NCI-H2227 (cell line): ENCODE data around the gene RPL36AL.
A peak's percentile ranks its signal among the peaks of the same experiment; 100 is the strongest.
"Not testable (repeated sequence)": the region's sequence is repeated elsewhere in the genome, so short reads cannot be mapped to it uniquely, and the experiment has no call there.

Source experiments
- DNase-seq: peaks from one replicate; lab custom pipeline; 2025; ENCODE audit not compliant: unreplicated experiment; lab: John Stamatoyannopoulos, UW

Gene RPL36AL

DNA sequence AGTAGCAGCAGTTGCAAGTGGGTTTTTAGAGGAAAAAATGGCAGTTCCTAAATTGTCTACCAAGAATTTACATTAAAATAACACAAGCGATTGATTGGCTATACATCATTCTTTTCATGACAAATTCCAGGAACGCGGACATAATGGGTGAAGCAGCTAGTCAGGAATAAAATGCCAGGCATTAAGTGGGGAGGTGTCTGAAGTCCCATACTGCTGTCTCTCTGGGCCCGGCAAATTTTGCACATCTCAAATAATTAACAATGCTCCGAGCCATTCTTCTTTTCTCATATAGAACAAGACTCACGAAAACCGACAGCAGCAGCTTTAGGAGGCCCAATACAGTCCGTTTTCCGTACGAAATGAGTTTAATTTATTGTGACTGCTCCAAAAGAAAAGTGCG is 696 bp downstream of the RPL36AL start:
- DNase-seq: no peak

DNA sequence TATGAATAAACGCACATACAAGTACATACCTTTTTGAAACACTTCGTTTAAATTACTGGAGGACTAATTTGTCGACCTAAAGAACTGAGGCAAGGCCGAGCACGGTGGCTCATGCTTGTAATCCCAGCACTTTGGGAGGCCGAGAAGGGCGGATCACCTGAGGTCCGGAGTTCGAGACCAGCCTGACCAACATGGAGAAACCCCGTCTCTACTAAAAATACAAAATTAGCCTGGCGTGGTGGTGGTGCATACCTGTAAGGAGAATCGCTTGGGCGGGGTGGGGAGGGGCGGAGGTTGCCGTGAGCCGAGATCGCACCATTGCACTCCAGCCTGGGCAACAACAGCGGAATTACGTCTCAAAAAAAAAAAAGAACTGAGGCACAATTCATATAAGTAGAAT is 1.2 kb downstream of the RPL36AL start:
- not testable (repeated sequence) for DNase-seq

DNA sequence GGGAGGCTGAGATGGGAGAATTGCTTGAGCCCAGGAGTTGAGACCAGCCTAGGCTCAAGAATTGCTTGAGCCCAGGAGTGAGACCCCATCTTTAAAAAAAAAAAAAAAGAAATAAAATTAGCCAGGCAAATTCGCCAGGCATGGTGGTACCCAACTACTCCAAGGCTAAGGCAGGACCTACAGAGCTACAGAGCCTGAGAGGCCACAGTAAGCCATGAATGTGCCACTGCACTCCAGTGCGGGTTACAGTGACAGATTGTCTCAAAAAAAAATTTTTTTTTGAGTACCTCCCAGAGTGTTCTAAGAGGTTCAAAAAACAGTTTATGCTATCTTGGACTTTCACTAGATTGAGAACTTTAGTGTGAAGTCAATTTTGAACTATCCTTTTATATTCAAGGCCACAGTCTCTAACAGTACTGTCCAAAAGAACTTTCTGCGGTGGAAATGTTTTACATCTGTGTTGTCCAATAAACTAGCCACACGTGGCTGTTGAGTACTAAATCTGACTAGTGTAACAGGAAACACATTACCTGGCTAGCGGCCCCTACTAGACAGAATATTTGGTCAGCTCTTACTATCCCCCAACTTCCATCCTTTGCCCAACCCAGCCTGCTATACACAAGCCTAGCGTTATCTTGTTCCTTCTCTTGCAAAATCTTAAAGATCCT is 2.4 kb downstream of the RPL36AL start:
- DNase-seq: no peak

DNA sequence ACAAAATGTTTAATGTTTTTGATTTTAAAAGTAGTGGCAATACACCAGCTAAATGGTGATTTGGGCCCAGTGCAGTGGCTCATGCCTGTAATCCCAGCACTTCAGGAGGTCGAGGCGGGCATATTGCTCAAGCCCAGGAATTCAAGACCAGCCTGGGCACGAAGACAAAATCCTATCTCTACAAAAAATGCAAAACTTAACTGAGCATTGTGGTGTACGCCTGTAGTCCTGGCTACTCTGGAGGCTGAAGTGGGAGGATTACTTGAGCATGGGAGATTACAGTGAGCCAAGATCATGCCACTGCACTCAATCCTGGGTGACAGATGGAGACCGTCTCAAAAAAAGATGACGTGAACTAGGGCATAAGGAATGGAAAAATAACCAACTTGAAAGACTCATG is 4.7 kb downstream of the RPL36AL start:
- no peak for DNase-seq

DNA sequence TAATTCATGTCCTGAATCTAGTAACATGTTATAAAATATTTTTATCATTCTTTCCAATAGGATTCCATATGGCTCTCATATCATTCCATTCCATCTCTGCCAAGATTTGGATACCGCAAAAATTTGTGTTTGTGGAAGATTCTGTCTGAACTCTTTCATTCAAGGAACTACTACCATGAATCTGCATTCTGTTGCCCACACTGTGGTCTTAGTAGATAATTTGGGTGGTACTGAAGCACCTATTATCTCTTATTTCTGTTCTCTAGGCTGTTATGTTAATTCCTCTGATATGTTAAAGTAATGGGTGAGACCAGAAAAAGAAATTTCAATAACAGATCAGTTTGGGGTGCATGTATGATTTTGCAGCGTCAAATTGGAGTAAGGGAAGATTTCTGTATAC is 6.2 kb downstream of the RPL36AL start:
- DNase-seq: no peak

DNA sequence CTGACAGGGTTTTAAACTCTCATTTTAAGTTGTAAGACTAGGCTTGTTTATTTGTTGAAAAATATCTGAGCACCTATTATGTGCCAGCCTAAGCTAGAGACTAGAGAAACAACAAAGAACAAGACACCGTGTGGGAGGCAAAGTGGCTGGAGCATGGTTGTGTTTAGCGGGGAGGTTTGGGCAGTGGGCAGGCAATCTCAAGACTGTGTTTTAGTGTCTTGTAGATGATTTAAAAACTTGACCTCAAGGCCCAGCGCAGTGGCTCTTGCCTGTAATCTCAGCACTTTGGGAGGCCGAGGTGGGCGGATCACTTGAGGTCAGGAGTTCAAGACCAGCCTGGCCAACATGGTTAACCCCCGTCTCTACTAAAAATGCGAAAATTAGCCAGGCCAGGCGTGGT is 7.8 kb downstream of the RPL36AL start:
- no peak for DNase-seq

DNA sequence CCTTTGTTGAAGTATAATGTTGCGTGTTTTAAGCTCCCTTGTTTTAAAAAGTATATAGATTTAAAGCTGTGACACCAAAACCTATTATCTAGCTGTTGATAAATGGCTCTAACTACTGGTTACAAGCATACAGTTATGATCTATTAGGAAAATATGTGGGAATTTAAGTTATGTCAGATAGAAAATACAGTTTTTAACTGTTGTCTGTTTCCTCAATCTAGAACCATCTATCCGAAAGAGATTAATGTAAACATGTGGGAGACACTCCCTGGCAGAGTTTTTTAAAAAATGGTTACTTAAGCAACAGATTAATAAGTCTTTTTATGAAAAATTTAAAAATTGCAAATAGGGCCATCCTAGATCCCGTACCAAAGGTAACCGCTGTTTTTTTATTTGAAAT is 8.2 kb downstream of the RPL36AL start:
- DNase-seq: no peak

DNA sequence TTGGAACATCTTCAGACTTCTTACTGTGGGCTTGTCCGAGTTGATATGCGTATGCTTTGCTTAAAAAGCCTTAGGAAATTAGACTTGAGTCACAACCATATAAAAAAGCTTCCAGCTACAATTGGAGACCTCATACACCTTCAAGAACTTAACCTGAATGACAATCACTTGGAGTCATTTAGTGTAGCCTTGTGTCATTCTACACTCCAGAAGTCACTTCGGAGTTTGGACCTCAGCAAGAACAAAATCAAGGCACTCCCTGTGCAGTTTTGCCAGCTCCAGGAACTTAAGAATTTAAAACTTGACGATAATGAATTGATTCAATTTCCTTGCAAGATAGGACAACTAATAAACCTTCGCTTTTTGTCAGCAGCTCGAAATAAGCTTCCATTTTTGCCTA is 12.8 kb downstream of the RPL36AL start:
- DNase-seq: no peak

DNA sequence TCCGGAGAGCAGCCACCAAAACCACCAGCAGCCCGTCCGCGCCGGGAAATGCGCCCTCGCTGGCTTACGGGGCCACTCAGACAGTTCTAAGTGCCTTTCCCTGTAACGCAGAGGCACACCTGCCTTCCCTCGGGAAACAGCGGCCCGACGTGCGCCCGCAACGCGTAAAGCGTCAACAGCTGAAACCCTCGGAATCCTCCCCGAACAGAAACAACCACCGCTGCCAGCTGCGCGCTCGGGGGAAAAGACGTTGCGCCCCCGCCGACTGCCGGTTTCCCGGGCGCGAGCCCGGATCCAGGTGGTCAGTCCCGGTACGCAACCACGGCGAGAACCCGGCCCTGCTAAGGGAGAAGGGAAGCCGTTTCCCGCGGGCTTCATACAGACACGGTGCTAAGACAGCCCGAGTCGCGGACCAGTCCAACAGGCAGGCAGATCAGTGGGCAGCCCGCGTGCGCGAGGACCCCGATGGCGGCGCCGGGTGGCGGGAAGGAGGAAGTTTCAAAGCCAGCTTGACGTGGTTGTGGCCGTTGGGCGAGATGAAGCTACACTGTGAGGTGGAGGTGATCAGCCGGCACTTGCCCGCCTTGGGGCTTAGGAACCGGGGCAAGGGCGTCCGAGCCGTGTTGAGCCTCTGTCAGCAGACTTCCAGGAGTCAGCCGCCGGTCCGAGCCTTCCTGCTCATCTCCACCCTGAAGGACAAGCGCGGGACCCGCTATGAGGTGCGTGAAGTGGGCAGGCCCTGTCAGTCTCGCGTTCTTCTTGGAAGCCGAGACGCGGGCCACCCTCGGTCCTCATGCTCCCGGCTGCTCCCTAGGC is 21.7 kb downstream of the RPL36AL start, which contains the start of gene LRR1:
Gene LRR1, plus strand, starts transcription at position 456 of the 816 bp plus-strand sequence. Its CDS starts 81 bp downstream, at position 537.
- DNase-seq: peak; percentile 91

DNA sequence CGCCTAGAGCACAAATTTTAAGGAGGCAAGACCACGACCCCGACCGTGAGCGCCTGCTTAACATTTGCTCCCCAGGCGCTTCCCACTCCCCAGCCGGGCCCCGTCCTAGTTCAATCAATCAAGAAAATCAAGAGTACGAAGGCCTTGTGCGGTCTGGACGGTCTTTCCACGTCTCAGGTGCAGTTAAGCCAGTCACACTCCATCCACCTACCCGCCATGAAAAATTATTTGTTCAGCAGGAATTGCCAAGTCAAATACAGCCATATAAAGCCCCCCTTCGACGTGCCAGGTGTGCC is 22.3 kb downstream of the RPL36AL start:
- peak; percentile 63 for DNase-seq

DNA sequence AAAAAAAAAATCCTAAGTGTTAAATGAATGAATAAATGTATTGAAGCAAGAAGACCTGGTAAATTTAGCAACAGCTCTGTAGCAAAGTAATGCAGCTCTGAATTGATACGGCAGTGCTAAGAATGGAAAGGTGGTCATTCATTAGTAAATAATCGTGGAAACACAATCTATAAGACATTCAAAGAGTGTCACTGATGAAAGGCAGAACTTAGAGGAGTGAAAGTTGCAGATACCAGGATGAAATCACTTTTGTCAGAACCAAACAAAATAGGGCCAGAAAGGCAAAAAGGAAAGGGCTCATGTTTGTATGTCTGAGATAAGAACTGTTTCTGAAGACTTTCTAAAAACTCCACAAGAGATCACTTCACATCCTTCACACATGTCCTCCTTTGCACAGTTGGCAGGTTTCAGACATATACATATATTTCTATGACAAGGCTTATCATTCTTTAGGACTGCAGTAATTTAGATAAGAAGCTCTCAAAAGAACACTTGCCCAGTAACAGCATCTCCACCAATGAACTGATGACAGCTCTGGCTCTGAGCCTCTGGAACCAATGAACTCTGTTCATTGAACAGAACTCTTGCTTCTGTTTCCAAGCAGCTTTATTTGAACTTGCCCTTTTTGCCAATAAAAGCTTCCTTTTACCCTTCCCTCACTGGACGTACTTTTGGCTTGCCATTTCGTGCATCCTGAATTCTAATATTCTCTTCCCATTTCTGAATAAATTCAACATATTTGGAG is 25.9 kb downstream of the RPL36AL start:
- DNase-seq: no peak

DNA sequence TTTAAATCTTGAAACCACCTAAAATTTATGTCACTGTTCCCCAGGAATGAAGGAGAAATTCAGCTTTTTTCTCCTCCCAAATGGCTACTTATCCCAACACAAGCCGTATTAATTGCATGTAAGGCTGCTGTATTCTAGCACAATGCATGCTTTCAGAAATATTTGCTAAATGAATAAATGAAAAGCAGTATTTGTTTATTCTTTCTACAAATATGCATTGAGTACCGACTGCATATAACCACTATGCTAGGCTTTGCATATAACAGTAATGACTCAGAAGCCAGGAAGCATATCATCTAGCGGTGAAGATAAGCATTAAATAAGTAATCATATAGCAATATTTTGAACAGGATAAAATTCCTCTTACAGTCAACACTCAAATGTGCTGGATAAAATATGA is 27.4 kb downstream of the RPL36AL start:
- no peak for DNase-seq

DNA sequence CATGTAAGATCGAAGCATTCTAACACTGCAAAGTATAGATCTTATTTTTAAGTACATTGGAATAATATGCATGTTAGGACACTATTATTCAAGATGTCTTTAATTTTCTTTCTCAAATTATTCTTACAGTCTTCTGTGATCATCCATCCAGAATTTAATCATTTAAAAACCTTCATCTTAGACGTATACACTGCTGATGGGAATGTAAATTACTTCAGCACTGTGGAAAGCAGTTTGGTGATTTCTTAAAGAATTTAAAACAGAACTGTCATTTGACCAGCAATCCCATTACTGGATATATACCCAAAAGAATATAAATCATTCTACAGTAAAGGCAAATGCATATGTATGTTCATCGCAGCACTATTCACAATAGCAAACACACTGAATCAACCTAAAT is 31.0 kb downstream of the RPL36AL start:
- no peak for DNase-seq

DNA sequence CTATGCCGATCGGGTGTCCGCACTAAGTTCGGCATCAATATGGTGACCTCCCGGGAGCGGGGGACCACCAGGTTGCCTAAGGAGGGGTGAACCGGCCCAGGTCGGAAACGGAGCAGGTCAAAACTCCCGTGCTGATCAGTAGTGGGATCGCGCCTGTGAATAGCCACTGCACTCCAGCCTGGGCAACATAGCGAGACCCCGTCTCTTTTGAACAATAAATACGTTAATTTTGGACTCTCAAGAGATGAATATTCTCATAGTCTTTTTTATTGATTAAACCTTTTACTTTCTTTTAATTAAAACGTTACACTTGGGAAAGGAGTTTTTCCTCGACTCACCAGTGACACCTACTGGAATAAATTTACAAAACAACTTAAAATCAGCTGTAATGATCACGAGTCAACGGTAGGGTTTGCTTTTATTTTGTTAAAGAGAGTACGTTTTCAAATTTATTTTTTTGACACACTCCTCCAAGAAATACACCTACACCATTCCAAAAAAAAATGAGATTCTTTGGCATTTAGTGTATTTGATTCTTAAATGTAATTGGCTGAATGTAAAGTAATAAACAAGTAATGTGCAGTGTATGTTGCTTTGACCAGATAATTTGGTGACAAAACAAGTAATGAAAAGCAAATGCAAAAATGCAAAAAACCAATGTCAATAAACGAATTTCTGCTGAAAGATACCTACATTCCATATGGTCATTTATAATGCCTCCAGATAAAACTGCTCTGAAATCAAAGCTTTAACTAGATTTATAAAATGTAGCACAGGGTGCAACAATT is 33.6 kb downstream of the RPL36AL start:
- peak; percentile 80 for DNase-seq

DNA sequence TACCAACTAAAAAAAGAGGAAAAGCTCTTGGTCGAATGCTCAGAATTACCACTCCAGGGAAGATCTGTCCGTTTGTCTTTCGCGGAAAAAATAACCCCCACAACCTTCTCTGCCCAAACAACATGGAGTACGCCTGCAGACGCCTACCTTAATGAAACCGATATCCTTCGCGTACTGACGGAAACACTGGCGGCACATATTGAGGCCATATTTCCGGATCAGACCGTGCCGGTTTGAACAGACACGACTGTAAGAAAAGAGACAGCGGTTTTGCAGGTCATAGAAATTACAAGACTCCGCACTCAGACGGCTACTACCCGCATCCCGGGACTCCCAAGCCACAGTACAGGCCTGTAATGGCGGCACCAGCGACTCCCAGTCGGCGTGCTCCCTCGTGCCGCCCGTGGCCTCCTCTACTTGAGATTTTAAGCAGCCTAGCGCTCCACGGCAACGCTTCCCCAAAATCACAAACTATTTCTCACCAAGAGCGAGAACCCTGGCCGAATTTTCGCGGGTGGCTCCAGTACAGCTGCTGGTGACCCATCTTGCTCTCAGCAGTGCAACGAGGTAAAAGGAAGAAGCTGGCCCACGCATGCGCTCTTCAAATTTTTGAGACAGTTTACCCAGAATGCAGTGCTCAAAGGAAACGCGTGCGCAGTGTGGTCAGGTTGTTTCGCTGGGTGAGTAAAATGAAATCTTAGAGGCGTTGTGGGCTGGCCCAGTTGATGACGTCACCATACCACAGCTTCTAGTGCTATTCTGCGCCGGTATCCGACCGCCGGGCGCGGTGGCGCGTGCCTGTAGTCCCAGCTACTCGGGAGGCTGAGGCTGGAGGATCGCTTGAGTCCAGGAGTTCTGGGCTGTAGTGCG is 34.4 kb downstream of the RPL36AL start, which contains the start of gene RPS29:
Gene RPS29, minus strand, starts transcription at position 578 of the 870 bp plus-strand sequence. Its CDS starts 34 bp downstream, at position 544.
- peak; percentile 99 for DNase-seq

DNA sequence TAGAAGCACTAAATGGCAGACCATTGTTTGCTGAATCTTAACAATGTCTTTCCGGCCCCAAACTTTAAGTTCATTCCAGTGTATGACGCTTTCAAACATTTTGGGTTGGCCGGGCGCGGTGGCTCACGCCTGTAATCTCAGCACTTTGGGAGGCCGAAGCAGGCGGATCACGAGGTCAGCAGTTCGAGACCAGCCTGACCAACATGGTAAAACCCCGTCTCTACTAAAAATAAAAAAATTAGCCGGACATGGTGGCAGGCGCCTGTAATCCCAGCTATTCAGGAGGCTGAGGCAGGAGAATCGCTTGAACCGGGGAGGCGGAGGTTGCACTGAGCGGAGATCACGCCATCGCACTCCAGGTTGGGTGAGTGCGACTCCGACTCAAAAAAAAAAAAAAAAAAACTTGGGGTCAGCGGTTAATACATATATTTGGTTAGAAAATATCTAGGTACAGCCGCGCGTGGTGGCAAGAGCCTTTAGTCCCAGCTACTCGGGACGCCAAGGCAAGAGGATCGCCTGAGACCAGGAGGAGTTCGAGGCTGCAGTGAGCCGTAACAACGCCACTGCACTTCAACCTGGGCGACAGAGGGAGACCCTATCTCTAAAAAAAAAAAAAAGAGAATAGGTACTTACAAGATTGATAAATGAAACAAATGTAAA is 35.3 kb downstream of the RPL36AL start:
- DNase-seq: not testable (repeated sequence)

DNA sequence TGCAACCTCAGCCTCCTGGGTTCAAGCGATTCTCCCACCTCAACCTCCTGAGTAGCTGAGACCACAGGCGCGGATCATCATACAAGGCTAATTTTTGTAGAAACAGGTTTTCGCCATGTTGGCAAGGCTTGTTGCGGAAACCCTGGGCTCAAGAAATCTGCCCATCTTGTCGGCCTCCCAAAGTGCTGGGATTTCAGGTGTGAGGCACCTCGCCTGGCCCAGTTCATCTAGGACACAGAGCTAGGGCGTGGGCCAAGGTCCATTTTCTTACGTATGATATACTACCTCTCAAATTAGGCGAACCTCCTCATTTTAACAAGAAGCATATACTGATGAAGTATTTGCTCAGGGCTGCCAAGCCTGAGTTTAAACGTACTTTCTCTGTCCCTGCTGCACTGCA is 36.4 kb downstream of the RPL36AL start:
- no peak for DNase-seq

DNA sequence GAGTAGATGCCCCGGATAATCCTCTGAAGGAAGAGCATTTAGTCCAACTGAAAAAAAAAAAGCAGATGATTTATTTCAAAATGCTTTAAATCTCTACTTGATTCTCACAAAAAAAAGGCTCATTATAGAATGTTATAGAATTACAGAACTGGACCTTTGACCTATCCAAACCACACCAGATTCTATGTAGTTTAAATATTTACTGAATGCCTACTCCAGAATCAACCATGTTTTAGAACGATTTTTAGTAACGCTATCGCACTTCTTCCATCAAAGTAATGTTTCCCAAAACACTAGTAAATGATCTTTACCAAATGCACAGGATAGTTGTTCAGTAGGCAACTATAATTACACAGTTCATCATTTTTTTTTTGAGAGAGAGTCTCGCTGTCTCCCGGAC is 36.8 kb downstream of the RPL36AL start:
- DNase-seq: no peak

DNA sequence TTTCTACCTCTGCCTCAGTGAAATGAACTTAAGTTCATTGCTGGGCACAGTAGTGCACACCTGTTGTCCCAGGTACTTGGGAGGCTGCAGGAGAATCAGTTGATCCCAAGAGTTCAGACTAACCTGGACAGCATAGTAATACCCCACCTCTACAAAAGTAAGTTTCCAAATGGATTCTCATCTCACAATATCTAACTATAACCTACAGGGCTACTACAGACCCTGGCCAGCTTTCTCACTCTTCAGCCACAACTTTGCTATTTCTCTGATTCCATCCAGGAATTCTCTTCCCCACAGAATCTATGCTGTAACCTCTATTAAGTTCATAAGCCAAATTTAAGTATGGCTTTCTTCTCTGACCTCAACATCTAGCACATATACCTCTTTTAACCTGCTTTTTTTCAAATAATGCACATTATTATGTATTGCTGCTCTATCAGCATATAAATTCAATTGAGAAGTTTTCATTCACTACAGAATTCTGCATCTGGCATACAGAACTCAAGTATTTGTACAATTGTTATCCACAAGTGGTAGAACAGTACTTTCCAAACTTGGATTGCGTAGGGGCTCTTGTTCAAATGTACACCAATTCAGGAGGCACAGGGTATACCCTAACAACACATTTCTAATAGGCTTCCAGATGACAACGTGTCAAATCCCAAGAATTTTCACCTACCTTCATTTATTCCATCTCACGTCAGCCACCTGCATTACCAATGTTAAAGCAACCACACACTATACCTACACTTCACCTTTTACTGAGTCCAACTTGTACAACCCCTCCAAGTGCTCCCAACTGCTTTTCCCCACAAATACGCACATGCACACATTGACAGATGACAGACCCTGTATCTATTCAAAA is 38.1 kb downstream of the RPL36AL start:
- no peak for DNase-seq
